NOMO-1 treated with DMSO at 0.1 percent for 48 hours (cell line): Measurements from ENCODE around the gene KRTAP10-5.
"Not testable (repeated sequence)": the region's sequence is repeated elsewhere in the genome, so short reads cannot be mapped to it uniquely, and the experiment has no call there.

ENCODE experiments used
- DNase-seq: peaks from one replicate; lab custom pipeline; 2025; ENCODE audit not compliant: unreplicated experiment; lab: John Stamatoyannopoulos, UW

The KRTAP10-5 gene

DNA sequence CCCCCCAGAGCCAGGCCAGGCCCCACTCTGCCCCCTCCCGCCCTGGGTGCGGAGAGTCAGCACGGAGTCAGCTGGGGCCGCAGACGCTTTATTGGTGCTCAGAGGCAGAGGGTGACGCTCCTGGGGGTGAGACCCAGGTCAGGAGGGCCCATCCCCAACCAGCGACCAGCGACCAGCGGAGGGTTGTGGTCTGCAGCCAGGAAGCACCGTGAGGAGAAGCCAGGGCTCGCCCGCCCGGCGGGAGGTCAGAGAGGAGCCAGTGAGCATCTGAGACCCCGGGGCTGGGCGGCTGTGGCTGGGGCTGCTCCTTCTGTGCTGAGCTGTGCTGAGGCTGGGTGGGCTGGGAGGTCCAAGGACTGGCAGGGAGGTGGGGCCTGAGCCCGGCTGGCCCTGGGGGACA is 30.1 kb downstream of the KRTAP10-5 start:
- not testable (repeated sequence) for DNase-seq

DNA sequence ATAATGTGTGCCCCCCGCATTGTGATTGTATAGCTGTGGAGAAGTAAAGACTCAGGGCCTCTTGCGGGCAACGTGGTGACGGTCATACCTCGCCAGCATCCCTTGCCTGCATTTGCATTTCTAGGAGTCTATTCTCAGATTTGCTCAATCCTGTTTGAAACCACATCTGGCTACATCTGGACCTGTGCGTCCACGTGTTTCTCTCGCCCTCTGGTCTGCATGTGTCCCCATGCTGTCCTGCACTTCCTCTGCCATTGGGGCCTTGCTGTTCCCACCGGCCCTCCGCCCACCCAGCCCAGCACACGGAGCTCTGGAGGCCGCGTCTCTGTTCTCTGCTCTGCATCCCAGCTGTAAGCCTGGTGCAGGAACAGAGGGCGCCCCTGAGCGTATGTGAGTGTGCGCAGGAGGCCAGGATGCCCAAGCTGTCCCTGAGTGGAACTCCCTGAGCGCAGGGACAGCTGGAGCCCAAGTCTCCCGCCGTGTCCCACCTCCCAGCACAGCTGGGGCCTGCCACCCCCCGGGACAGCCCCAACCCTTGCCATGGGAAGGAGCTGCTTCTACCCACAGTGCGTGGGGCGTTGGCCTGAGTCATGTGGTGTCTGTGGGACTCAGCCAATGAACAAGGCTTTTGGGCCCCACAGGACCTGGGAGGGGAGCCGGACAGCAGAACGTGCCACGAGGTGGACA is 30.7 kb downstream of the KRTAP10-5 start:
- DNase-seq, result no peak

DNA sequence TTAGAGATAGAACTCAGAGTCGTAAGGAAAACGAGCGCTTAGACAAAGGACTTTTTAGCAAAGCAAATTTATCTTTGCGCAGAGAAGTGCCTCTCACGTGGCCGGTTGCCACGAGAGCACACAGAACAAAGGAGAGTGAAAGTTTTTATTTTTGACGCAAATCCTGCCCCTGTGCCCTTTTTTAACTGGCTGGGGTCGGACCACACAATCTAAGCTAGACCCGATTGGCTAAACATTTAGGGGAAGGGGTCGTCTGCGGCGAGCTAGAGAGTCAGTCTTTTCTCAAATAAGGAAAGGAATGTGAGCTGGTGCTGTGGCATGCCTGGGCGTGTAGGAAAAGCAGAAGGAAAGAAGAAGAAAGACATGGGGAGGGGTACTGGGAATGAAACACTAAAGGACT is 31.5 kb downstream of the KRTAP10-5 start:
- DNase-seq, result no peak

DNA sequence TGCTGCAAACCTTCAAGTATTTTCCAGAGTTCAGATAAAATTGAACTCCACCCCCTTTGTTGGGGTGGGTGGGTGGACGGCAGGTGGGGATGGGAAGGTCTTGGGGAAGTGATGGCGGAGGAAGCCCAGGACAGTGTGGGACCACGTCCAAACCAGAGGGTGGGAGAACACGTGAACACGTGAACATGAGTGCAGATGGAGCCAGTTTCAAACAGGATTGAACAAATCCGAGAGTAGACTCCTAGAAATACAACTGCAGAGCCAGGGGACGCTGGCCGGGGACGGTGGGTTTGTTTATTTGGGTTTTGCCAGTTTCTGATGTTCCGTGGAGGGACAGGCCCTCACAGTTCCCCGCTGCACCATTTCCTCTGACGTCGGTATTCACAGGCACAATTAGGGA is 32.0 kb downstream of the KRTAP10-5 start:
- DNase-seq, result no peak

DNA sequence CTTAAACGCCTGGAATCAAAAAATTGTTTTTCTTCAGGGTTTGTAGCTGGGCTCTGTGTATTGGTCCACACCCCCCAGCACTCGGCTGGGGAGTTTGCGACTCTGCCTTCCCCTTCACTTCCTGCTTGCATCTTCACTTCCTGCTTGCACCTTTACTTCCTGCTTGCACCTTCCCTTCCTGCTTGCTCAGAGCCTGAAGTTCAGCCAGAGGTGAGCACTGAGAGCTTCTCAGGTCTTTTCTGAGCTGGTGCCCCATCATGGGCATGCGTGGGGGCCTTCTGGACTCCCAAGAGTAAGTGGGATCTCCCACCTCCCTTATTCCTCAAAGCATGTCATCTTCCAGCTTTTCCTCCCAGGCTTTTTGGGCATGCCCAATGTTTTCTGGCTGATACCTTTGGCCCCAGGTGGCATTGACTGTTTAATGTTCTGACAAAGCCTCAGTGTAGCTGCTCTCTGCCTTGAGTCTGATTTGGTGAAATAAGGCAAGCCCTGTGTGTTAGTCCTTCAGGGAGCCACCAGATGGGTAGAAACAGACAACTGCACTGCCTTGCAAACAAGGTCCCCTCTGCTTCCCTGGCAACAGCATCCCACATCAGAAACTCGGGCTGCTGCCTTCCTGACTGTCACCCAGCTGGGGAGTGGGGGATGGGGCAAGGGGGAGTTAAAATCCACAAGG is 32.6 kb downstream of the KRTAP10-5 start:
- DNase-seq, result no peak

DNA sequence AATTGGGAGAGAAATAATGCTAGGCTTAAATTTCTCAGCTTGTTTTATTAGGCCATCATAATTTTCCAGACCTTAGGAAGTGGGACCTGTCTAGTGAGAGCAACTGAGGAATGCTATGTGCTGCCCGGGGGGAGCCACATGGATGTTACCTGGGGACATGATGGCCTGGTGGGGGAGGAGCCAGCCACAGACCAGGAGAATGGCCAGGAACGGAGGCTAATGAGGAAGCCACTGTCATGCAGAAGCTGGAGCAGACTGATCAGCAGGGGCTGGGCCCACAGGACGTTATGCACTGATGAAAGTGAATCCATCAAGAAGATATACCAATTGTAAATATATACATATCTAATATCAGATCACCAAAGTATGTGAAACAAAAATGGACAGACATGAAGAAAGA is 35.8 kb downstream of the KRTAP10-5 start:
- DNase-seq, result no peak

DNA sequence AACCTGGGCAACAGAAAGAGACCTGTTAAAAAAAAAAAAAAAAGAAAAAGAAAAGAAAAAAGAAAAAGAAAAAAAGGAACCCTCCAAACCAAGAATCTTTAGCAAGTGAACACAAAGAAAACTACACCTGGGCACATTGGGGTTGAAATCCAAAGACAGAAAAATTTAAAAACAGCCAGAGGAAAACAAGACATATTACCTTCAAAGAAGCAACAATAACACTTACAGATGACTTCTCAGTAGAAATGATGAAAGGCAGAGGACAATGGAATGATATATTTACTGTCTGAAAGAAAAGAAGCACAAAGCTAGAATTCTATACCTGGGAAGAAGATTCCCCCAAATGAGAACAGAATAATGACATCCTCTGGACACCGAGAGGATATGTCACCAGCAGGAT is 37.7 kb downstream of the KRTAP10-5 start:
- no peak for DNase-seq

DNA sequence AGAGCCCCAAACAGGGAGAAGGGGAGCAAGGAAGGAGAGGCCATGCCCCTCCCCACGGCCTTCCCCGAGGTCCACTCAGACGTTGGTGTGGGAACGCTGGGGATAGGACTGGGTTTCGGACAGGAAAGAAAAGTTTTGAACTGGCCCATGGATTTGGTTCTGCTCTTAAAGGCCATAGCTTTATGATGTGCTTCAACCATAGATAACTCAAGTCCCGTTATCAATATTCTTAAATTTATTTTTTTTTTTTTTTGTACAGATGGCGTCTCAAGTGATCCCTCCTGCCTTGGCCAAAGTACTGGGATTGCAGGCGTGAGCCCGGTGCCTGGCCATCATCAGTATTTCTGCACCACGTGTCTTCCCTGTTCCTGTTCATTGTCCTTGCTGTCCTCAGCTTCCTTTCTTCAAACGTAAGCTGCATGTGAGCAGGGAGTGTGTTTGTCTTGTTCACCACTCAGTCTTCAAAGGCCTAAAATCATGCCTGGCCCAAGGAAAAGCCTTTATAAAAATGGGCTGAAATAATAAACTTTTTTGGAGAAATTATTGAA is 39.6 kb downstream of the KRTAP10-5 start:
- no peak for DNase-seq

DNA sequence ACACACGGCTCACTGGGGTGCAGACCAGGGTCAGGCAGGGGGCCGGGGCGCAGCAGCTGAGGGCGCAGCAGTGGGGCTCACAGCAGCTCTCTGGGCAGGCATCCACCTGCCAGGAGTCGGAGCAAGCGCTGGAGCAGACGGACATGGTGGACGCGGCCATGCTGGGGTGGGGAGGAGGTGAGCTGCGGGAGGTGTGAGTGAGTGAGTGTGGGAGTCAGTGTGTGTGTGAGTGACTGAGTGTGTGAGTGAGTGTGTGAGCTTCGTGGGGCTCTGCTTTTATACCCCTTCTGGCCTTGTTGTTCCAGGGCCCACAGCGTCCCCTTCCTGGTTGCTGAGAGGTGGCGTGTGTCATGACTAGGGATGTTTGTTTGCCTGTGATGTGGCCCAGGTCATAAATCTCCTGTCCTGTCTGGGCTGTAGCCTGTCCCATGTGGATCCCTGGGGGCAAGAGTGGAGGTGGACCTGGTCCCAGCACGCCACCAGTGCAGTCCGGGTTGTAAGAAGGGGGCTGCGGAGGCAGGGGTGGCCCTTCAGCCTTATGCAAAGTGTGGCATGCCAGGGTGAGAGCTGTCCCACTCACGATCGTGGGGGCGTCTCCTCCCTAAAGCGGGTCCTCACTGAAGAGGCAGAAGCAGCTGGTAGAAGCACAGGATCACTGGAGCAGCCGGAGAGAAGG is 40.3 kb downstream of the KRTAP10-5 start, which contains the start of gene KRTAP10-1:
Gene KRTAP10-1, minus strand, starts transcription at position 205 of the 676 bp plus-strand sequence. Its CDS starts 45 bp downstream, at position 160.
- DNase-seq, result no peak

DNA sequence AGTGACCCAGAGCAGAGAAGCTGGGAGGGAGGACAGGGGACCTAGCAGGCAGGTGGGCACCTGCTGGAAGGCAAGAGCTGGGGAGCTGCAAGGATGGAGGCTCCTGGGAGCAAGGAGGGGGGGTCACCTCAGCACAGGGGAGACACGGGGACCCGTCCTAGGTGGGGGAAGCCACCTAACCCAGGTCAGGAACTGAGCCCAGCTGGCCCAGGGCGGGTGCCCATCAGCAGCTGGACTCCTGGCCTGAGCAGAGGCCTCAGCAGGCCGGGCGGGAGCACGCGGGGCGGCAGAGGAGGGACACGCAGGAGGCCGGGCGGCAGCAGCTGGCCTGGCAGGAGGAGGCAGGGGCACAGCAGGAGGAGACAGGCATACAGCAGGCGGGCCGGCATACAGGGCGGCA is 41.4 kb downstream of the KRTAP10-5 start:
- DNase-seq, result no peak

DNA sequence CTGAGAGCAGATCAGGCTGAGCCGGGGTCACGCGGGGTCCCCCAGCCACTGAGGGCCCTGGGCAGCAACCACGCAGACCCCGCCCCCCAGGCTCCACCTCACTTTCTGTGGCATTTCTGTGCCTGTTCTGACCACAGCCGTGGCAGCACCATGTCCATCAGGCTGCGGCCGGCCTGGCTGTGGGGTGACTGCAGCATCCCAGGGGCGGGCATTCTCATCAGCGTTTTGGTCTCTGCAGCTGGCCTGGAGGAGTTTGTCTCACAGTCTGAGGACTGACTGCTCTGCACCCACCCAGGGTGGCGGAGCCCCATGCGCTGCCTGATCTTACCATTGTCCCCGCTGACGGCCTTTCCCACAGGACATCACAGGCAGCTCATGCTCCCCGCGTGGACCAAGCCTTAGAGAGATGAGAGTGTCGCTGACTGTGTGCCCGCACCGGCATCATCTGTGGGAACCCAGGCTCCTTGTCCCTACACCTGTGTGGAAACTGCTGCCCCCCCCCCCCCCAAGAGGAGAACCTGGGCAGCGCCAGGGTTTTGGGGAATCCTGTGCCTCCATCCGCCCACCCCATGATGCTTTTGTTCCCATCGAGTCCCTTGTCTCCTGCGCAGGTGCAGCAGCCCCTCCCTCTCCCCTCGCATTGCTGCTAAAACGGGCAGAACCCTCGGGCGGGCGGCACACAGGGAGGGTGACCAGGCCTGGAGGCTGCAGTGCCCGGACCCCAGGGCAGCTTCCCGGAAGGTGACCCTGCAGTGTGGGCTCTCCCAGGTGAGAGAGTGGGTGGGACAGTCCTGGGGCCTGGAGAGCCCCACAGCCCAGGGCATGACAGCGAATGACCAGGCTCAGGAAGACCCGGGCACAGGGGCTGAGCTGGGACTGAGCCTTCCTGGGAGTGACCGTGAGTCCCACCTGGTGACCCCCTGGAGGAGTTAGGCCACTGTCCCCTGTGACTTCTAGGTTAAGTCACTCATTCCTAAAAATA is 42.2 kb downstream of the KRTAP10-5 start:
- DNase-seq, result no peak

DNA sequence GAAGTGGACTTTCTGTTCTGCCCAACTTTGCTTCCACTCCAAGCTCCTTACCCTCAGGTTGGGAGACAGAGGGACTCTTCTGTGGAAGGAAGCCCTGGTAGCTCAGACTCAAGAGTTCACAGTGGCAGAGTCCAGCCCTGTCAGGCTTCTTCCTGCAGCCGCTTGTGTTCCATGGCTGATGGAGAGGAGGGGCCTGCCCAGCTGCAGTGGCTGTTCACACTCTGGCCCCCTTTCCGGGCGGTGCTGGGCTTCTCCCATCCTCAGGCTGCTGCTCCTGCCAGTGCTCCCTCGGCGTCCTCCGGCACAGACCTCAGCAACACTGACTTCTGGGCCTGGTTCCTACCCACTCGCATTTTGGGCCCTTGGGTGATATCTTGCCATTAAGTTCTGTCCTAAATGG is 44.4 kb downstream of the KRTAP10-5 start:
- DNase-seq, result no peak

DNA sequence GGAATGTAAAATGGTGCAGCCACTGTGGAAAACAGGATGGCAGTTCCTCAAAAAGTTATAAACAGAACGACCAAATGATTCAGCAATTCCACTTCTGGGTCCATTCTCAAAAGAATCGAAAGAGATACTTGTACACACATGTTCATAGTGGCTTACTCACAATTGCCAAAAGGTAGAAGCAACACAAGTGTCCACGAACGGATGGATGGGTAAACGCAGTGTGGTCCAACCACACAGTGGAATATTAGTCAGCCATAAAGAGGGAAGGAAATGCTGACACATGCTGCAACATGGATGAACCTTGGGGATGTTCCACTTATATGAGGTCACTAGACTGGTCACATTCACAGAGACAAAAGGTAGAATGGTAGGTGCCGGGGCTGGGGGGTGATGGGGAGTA is 45.7 kb downstream of the KRTAP10-5 start:
- no peak for DNase-seq

DNA sequence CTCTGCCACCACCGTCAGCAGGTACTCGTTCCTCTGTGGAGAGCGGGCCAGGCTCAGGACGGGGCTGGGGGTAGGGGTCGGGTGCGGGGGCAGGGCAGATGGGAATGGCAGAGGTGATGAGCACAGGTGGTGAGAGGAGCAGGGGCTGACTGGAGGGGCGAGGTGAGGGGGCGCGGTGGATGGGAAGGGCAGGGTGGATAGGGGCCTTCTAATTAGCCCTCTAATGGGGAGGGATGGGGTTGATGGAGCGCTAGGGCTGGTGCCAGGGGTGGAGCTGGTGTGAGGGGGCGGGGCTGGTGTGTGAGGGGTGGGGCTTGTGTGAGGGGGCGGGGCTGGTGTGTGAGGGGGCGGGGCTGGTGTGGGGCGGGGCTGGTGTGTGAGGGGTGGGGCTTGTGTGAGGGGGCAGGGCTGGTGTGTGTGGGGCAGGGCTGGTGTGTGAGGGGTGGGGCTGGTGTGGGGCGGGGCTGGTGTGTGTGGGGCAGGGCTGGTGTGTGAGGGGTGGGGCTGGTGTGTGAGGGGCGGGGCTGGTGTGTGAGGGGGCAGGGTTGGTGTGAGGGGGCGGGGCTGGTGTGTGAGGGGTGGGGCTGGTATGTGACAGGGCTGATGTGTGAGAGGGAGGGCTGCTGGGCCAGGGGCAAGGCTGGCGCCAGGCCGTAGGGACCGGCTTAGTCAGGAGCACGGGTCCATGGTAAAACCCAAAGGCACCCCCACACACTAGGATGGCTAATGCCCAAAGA is 46.3 kb downstream of the KRTAP10-5 start:
- no peak for DNase-seq

DNA sequence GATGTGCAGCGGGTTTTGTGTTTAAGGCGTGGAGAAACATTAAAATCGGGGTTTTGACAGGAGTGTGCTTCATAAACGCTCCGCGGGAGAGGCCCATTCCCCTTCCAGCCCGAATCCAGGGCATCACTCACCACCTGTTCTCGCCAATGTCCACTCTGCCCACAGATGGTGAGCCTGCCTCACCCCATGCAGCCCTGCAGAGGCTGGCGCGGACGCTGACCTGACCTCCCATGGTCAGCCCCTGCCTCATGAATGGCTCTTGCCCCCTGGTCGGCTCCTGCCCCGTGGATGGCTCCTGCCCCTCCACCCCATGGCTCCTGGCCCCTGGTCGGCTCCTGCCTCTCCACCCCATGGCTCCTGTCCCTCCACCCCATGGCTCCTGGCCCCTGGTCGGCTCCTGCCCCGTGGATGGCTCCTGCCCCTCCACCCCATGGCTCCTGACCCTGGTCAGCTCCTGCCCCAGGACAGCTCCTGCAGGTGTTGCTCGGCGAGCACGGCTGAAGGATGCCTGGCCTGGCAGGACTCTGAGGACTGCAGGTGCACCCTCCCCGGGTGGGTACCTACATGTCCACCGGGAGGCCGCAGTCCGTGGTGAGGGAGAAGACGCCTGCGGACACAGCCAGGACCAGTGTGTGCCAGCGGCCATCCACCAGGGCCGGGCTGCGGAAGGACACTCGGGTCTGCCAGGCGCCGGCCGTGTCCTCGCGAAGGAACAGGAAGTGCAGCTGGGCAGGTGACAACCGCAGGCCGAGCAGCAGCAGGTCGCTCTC is 47.1 kb downstream of the KRTAP10-5 start:
- no peak for DNase-seq

DNA sequence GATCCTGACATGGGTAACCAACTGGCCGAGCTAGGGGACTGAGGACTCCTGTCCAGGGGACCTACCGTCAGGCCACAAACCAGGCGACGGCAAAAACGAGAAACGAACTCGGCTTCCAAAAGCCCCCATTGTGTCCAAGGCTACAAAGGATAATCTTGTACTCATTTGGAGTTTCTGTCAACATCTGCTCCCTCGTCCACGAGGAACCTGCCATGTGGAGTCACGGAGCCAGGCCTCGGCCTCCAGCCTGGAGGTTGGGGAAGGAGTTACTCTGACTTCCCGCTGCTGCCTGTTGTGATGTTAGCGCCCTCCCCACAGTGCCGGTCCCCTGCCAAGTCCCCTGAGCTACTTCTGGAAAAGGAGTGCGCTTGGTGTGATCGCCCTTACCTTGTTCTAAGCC is 47.7 kb downstream of the KRTAP10-5 start:
- no peak for DNase-seq

DNA sequence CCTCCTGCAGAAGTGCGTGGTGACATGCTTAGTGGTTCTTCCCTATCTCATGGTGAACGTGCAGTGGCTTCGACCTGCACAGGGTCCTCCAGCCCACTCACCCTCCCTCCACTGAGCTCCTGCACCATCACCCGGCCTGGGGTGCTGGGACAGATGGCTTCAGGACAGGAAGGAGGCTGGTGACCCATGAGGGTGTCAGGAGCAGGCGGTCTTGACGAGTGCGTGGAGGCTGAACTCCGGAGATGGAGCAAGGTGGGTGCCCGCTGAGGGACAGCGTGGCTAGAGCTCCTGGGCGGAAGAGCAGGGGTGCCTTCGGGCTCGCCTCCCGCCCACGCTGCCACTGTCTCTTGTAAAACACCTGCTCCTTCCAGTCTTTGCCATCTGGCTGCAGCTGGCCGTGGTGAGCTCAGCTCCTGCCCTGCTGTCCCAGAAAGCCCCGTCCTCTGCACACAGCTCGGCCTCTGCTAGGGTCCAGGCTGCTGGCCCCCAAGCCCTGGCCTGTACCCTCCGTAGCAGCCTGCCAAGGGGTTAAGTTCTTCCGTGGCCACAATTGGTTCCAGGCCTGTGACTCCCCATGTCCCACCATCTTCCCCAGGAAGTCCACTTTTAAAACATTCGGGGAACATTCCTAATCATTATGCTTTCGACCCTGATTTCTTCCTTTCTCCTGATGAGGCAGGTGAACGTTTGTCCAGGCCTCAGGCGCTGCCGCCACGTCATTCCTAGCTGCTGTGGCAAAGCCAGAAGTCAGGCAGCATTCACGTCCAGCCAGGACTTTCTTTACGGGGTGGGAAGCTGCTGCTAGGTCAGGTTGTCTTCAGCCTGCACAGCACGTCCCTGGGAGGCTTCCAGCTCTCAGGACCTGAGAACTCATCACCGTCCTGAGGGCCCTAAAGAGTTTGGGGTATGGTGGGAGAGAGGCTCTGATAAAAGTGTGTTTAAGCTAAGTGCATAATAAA is 48.5 kb downstream of the KRTAP10-5 start:
- no peak for DNase-seq
